NB4 (cell line): ENCODE results near the gene SLC34A3.

Experiments used
- CTCF ChIP-seq: IDR thresholded peaks from one replicate; pipeline ENCODE4 v1.5.1; 2012; ENCODE audit warnings: low read depth, low read length
- MAX ChIP-seq: IDR thresholded peaks from 2 replicates; pipeline ENCODE4 v1.6.1; 2011; ENCODE audit warnings: low read depth, low read length
- MYC ChIP-seq: IDR thresholded peaks from 2 replicates; pipeline ENCODE4 v1.6.1; 2011; ENCODE audit warnings: low read depth, low read length
- POLR2A ChIP-seq: IDR thresholded peaks from 2 replicates; pipeline ENCODE4 v1.6.1; 2011; ENCODE audit warnings: mild to moderate bottlenecking; ENCODE audit not compliant: insufficient read length; ENCODE audit errors: extremely low read depth

- TF ChIP-seq CTCF: no peak
- TF ChIP-seq MYC: no peak
- TF ChIP-seq POLR2A: no peak
- no peak for TF ChIP-seq MAX
Measured at GRCh38 chr9:137273611-137274320, 43.1 kb downstream of the SLC34A3 start.
